ENCODE data around the gene IL20RB.

IL20RB gene

GRCh38 chr3:137032465-137033120 lies 74.8 kb downstream of the IL20RB start:
- DNase-seq (ENCODE audit: low read depth in 4 of 4, low spot score in 1 of 4) = peak; percentile 64 to 80 (median 72)

- DNase-seq (ENCODE audit: low read depth in 4 of 4, low spot score in 1 of 4) = no peak
These were observed 77.8 kb downstream of the IL20RB start for GRCh38 chr3:137035631-137036030.

- no peak for DNase-seq (ENCODE audit: low read depth in 4 of 4, low spot score in 1 of 4)
These were observed 81.8 kb downstream of the IL20RB start for GRCh38 chr3:137039570-137039969.

- no peak for DNase-seq (ENCODE audit: low read depth in 4 of 4, low spot score in 1 of 4)
These were observed 83.5 kb downstream of the IL20RB start for GRCh38 chr3:137041251-137041650.

GRCh38 chr3:137041686-137042085 lies 83.9 kb downstream of the IL20RB start:
- DNase-seq (ENCODE audit: low read depth in 4 of 4, low spot score in 1 of 4) = no peak

- no peak for DNase-seq (ENCODE audit: low read depth in 4 of 4, low spot score in 1 of 4)
These were observed 89.0 kb downstream of the IL20RB start for GRCh38 chr3:137046747-137047146.

GRCh38 chr3:137047240-137047639 lies 89.5 kb downstream of the IL20RB start:
- no peak for DNase-seq (ENCODE audit: low read depth in 4 of 4, low spot score in 1 of 4)

GRCh38 chr3:137050281-137050680 lies 92.5 kb downstream of the IL20RB start:
- DNase-seq (ENCODE audit: low read depth in 4 of 4, low spot score in 1 of 4) = no peak

GRCh38 chr3:137052298-137052697 lies 94.5 kb downstream of the IL20RB start:
- DNase-seq (ENCODE audit: low read depth in 4 of 4, low spot score in 1 of 4) = no peak

Measured in stimulated activated CD4-positive, alpha-beta T cell treated with anti-CD3 and anti-CD28 coated beads, Interleukin-1b, Interleukin-23, amount 100 ng/mL, for 24 hours (primary cell).